H9 (cell line): ENCODE results near the gene ACSL4. TPM values are rescaled to one million over a fixed set of nuclear protein-coding genes. Genes with fewer than 3 reads are reported as not detected.
"Not testable (repeated sequence)": the region's sequence is repeated elsewhere in the genome, so short reads cannot be mapped to it uniquely, and the experiment has no call there.

Experiments used
- DNase-seq: peaks from one replicate; pipeline ENCODE4 v3.0.0-alpha.2; 2017
- H2AFZ ChIP-seq: one replicate; pipeline ENCODE4 v1.6.1; 2013; ENCODE audit warnings: mild to moderate bottlenecking, low read length, control low read depth, moderate library complexity
- H2AK5ac ChIP-seq: 2 replicates; pipeline ENCODE4 v1.6.1; 2013; ENCODE audit warnings: low read length, control low read depth, mixed read lengths; ENCODE audit not compliant: insufficient read length
- H2BK120ac ChIP-seq: one replicate; pipeline ENCODE4 v1.6.1; 2013; ENCODE audit warnings: low read depth, mild to moderate bottlenecking, low read length, control low read depth, inconsistent platforms; ENCODE audit not compliant: poor library complexity, severe bottlenecking
- H2BK12ac ChIP-seq: 2 replicates; pipeline ENCODE4 v1.6.1; 2013; ENCODE audit warnings: low read length, control low read depth, mixed read lengths, low read depth; ENCODE audit not compliant: insufficient read length
- H2BK15ac ChIP-seq: 2 replicates; pipeline ENCODE4 v1.6.1; 2013; ENCODE audit warnings: low read depth, low read length, control low read depth
- H2BK20ac ChIP-seq: one replicate; pipeline ENCODE4 v1.6.1; 2013; ENCODE audit warnings: low read depth, mild to moderate bottlenecking, low read length, control low read depth, inconsistent platforms; ENCODE audit not compliant: poor library complexity, severe bottlenecking
- H2BK5ac ChIP-seq: 2 replicates; pipeline ENCODE4 v1.6.1; 2013; ENCODE audit warnings: low read length, control low read depth, mixed read lengths; ENCODE audit not compliant: insufficient read length
- H3K14ac ChIP-seq: 2 replicates; pipeline ENCODE4 v1.6.1; 2013; ENCODE audit warnings: low read length, control low read depth; ENCODE audit not compliant: insufficient read depth
- H3K18ac ChIP-seq: 2 replicates; pipeline ENCODE4 v1.6.1; 2013; ENCODE audit warnings: low read depth, mild to moderate bottlenecking, mixed read lengths, low read length, control low read depth; ENCODE audit not compliant: insufficient read length
- H3K23ac ChIP-seq: 2 replicates; pipeline ENCODE4 v1.6.1; 2013; ENCODE audit warnings: low read length, control low read depth, mixed read lengths, low read depth; ENCODE audit not compliant: insufficient read length
- H3K23me2 ChIP-seq: 2 replicates; pipeline ENCODE4 v1.6.1; 2013; ENCODE audit warnings: low read depth, mild to moderate bottlenecking, mixed read lengths, low read length, control low read depth; ENCODE audit not compliant: insufficient read length, poor library complexity, severe bottlenecking
- H3K27ac ChIP-seq: 2 replicates; pipeline ENCODE4 v1.5.1; 2013; ENCODE audit warnings: low read length, control low read depth, mixed read lengths, low read depth; ENCODE audit not compliant: insufficient read length
- H3K27me3 ChIP-seq: 2 replicates; pipeline ENCODE4 v1.6.1; 2013; ENCODE audit warnings: low read length, control low read depth, inconsistent platforms; ENCODE audit not compliant: insufficient read depth
- H3K4ac ChIP-seq: 2 replicates; pipeline ENCODE4 v1.6.1; 2013; ENCODE audit warnings: low read depth, mild to moderate bottlenecking, control low read depth, inconsistent platforms, low read length, moderate library complexity
- H3K4me1 ChIP-seq: 2 replicates; pipeline ENCODE4 v1.6.1; 2013; ENCODE audit warnings: low read length, control low read depth, inconsistent platforms; ENCODE audit not compliant: insufficient read depth
- H3K4me2 ChIP-seq: 2 replicates; pipeline ENCODE4 v1.6.1; 2013; ENCODE audit warnings: low read length, control low read depth, mixed read lengths; ENCODE audit not compliant: insufficient read length, insufficient read depth
- H3K56ac ChIP-seq: 2 replicates; pipeline ENCODE4 v1.6.1; 2013; ENCODE audit warnings: low read depth, mild to moderate bottlenecking, mixed read lengths, low read length, control low read depth; ENCODE audit not compliant: insufficient read length
- H3K79me1 ChIP-seq: 2 replicates; pipeline ENCODE4 v1.6.1; 2013; ENCODE audit warnings: low read depth, mild to moderate bottlenecking, moderate library complexity, low read length, control low read depth, inconsistent platforms; ENCODE audit not compliant: insufficient read depth, poor library complexity, severe bottlenecking
- H3K79me2 ChIP-seq: 2 replicates; pipeline ENCODE4 v1.6.1; 2013; ENCODE audit warnings: low read length, control low read depth, inconsistent platforms; ENCODE audit not compliant: insufficient read depth
- H3K9ac ChIP-seq: 2 replicates; pipeline ENCODE4 v1.6.1; 2013; ENCODE audit warnings: low read length, control low read depth, mixed read lengths; ENCODE audit not compliant: insufficient read length; ENCODE audit errors: extremely low read depth
- H3K9me3 ChIP-seq: one replicate; pipeline ENCODE4 v1.6.1; 2013; ENCODE audit warnings: low read depth, low read length, inconsistent platforms; ENCODE audit not compliant: control insufficient read depth
- H3T11ph ChIP-seq: one replicate; pipeline ENCODE4 v1.6.1; 2013; ENCODE audit warnings: mild to moderate bottlenecking, low read length, control low read depth, inconsistent platforms
- H4K20me1 ChIP-seq: one replicate; pipeline ENCODE4 v1.6.1; 2013; ENCODE audit not compliant: control insufficient read depth, insufficient read length, insufficient read depth
- H4K5ac ChIP-seq: 2 replicates; pipeline ENCODE4 v1.6.1; 2013; ENCODE audit warnings: low read depth, mild to moderate bottlenecking, mixed read lengths, low read length, control low read depth; ENCODE audit not compliant: insufficient read length
- H4K8ac ChIP-seq: replicated peaks from 2 replicates; pipeline ENCODE4 v1.6.1; 2013; ENCODE audit warnings: low read length, control low read depth, mixed read lengths, low read depth; ENCODE audit not compliant: insufficient read length
- H4K91ac ChIP-seq: 2 replicates; pipeline ENCODE4 v1.6.1; 2013; ENCODE audit warnings: low read depth, mild to moderate bottlenecking, moderate library complexity, mixed read lengths, low read length, control low read depth; ENCODE audit not compliant: insufficient read length
- H3K27ac Mint-ChIP-seq, 3 experiments: 2 replicates in 2 of 3; 3 replicates in 1 of 3; pipeline ENCODE4 v1.8.0; 2020 to 2021; ENCODE audit warnings: mixed read lengths in 3 of 3, mild to moderate bottlenecking in 1 of 3, moderate library complexity in 1 of 3
- H3K27me3 Mint-ChIP-seq: 2 replicates; pipeline ENCODE4 v1.8.0; 2021; ENCODE audit warnings: low read depth, mild to moderate bottlenecking, moderate library complexity, mixed read lengths
- H3K36me3 Mint-ChIP-seq, 3 experiments: 2 replicates in 2 of 3; 3 replicates in 1 of 3; pipeline ENCODE4 v1.8.0; 2020 to 2021; ENCODE audit warnings: low read depth in 3 of 3, mixed read lengths in 3 of 3; ENCODE audit not compliant: insufficient read depth in 1 of 3
- H3K4me1 Mint-ChIP-seq, 2 experiments: 2 replicates each; pipeline ENCODE4 v1.8.0; 2020; ENCODE audit warnings: mixed read lengths in 2 of 2
- H3K4me3 Mint-ChIP-seq, 2 experiments: 2 replicates in 1 of 2; 3 replicates in 1 of 2; pipeline ENCODE4 v1.8.0; 2020 to 2021; ENCODE audit warnings: mild to moderate bottlenecking in 2 of 2, mixed read lengths in 2 of 2, moderate library complexity in 1 of 2
- H3K9me3 Mint-ChIP-seq, 2 experiments: 2 replicates in 1 of 2; 3 replicates in 1 of 2; pipeline ENCODE4 v1.8.0; 2020; ENCODE audit warnings: mild to moderate bottlenecking in 2 of 2, mixed read lengths in 2 of 2, moderate library complexity in 1 of 2
- CTCF ChIP-seq: fragments of 200-600 bp; sonication (generic); conservative IDR thresholded peaks from 3 replicates; pipeline ENCODE4 v1.8.0; 2021; ENCODE audit warnings: antibody characterized with exemption, mild to moderate bottlenecking
- WGBS: extraction: QIAGEN DNeasy Blood & Tissue Kit; methylation state at CpG from one replicate; pipeline ENCODE4 v1.1.7; 2013; ENCODE audit warnings: missing lambda C conversion rate, low lambda C conversion rate, mixed read lengths; ENCODE audit not compliant: insufficient read length; ENCODE audit errors: extremely low coverage; 5-methylcytosine and 5-hydroxymethylcytosine counted together
- total RNA-seq: library from RNA; stranded (reverse); gene quantifications from 2 replicates; pipeline ENCODE4 v1.2.1, GENCODE V29; 2021

The ACSL4 gene
- total RNA-seq, 1 experiment from 2014 or later, result 41.6 TPM

- TF ChIP-seq CTCF, result no peak
- H3K27me3 Mint-ChIP-seq, result no peaks in the 10 kb centered on the region
- no peaks in the 10 kb centered on the region for H4K20me1 ChIP-seq
- no peak overlapping the region for H3K23ac ChIP-seq
- no peaks in the 10 kb centered on the region for H3K79me1 ChIP-seq
- H3K27ac Mint-ChIP-seq, result no peak overlapping the region
- H4K5ac ChIP-seq, result no peak overlapping the region
- DNase-seq, result no peak
- H3K9ac ChIP-seq, result no peak overlapping the region
- no peaks in the 10 kb centered on the region for H3K79me2 ChIP-seq
- no peaks in the 10 kb centered on the region for H3K4me1 Mint-ChIP-seq
- H4K91ac ChIP-seq, result no peak overlapping the region
- no peak overlapping the region for H3K27ac ChIP-seq
- no peak overlapping the region for H2BK5ac ChIP-seq
- H2BK15ac ChIP-seq, result no peak overlapping the region
- H3K4me2 ChIP-seq, result no peak overlapping the region
- peaks cover 3 to 10% of the 10 kb centered on the region in 2 experiments; a peak in 4 of 5 replicates for H3K9me3 Mint-ChIP-seq
- H3K56ac ChIP-seq, result no peak overlapping the region
- H3K4me3 Mint-ChIP-seq, result no peak overlapping the region
- no peak overlapping the region for H3T11ph ChIP-seq
- H3K4ac ChIP-seq, result no peak overlapping the region
- H2AK5ac ChIP-seq, result no peak overlapping the region
- no peak overlapping the region for H3K14ac ChIP-seq
- no peaks in the 10 kb centered on the region for H3K4me1 ChIP-seq
- H4K8ac ChIP-seq, result no peak overlapping the region
- H3K18ac ChIP-seq, result no peak overlapping the region
- no peak overlapping the region for H2BK12ac ChIP-seq
- no peak overlapping the region for H2AFZ ChIP-seq
- H3K27me3 ChIP-seq, result no peaks in the 10 kb centered on the region
- no peak overlapping the region for H2BK120ac ChIP-seq
- H3K23me2 ChIP-seq, result no peaks in the 10 kb centered on the region
- H3K9me3 ChIP-seq, result no peaks in the 10 kb centered on the region
- no peak overlapping the region for H2BK20ac ChIP-seq
- peaks cover 53 to 66% (median 53%) of the 10 kb centered on the region in 3 experiments for H3K36me3 Mint-ChIP-seq
Observed at GRCh38 chrX:109672239-109672638, 60.8 kb downstream of the ACSL4 start.

GRCh38 chrX:109671170-109671569 lies 61.9 kb downstream of the ACSL4 start:
- H3K9me3 ChIP-seq, H3K79me1 ChIP-seq, H3K27ac Mint-ChIP-seq: not testable (repeated sequence)

More at GRCh38 chrX:109671170-109671569, 61.9 kb downstream of the ACSL4 start:
- H4K8ac ChIP-seq, H3K79me2 ChIP-seq, H3K14ac ChIP-seq, H4K20me1 ChIP-seq, H3K27ac ChIP-seq, H4K91ac ChIP-seq, H3K23ac ChIP-seq, H3K4me3 Mint-ChIP-seq, H3K9ac ChIP-seq, H3K18ac ChIP-seq, H3K4me1 Mint-ChIP-seq, DNase-seq, H3T11ph ChIP-seq, H3K4ac ChIP-seq, H4K5ac ChIP-seq, H2BK120ac ChIP-seq, H3K27me3 Mint-ChIP-seq, H3K23me2 ChIP-seq, H2BK5ac ChIP-seq, H2BK15ac ChIP-seq, H2BK20ac ChIP-seq, H2AFZ ChIP-seq, H2AK5ac ChIP-seq, H3K4me1 ChIP-seq, H3K4me2 ChIP-seq, H2BK12ac ChIP-seq, H3K56ac ChIP-seq, H3K27me3 ChIP-seq: not testable (repeated sequence)
- Mint-ChIP-seq H3K9me3 (peaks cover 3 to 10% of the 10 kb centered on the region in 2 experiments; a peak in 4 of 5 replicates), H3K36me3 (peaks cover 53 to 64% (median 58%) of the 10 kb centered on the region in 3 experiments)
- no CpG with 5 or more reads among the region's 29 CpGs for WGBS
